ENCODE results near the gene VCL. TPM values are rescaled to one million over a fixed set of nuclear protein-coding genes. Genes with fewer than 3 reads are reported as not detected.

VCL gene
- total and polyA plus RNA-seq, 2 of the 8 experiments (the other 6 are each of a cell fraction or from before 2014, with no cell fraction given): 119 to 377 TPM

GRCh38 chr10:74150990-74151878 lies 153.3 kb downstream of the VCL start, which contains the start of gene ADK (continued):
- TF ChIP-seq RBBP5 (IDR thresholded peaks at IDR 0.05; ENCODE audit: borderline replicate concordance, low read depth, low read length): no peak
- TF ChIP-seq CBX5 (IDR thresholded peaks at IDR 0.05; ENCODE audit: low read depth, low read length): no peak
- TF ChIP-seq POU5F1 (IDR thresholded peaks at IDR 0.05; ENCODE audit: low read depth, low read length): no peak
- no peak for TF ChIP-seq BCL11A (IDR thresholded peaks at IDR 0.05; ENCODE audit: low read depth in 2 of 2, low read length in 2 of 2)
- TF ChIP-seq RXRA (IDR thresholded peaks at IDR 0.05; ENCODE audit: insufficient read depth, low read depth, low read length): no peak
- TF ChIP-seq KDM4A (IDR thresholded peaks at IDR 0.05; ENCODE audit: low read depth, low read length, severe bottlenecking): peak; percentile 75
- no peak for TF ChIP-seq CEBPB (IDR thresholded peaks at IDR 0.05; ENCODE audit: low read depth, low read length)
- peak in 1 of 2 experiments; percentile 95; a peak in 2 of 3 replicates for TF ChIP-seq POLR2A (IDR thresholded peaks at IDR 0.05; ENCODE audit: control extremely low read depth in 1 of 2, low read depth in 2 of 2, low read length in 2 of 2)
- no peak for TF ChIP-seq SRF (IDR thresholded peaks at IDR 0.05; ENCODE audit: low read depth, low read length)
- peak; percentile 83 for TF ChIP-seq ASH2L (IDR thresholded peaks at IDR 0.05; ENCODE audit: low read length)
- no peak; the same call in 1 of the 2 replicates for TF ChIP-seq CHD1 (IDR thresholded peaks at IDR 0.05; ENCODE audit: low read depth, low read length)
- TF ChIP-seq CTBP2 (IDR thresholded peaks at IDR 0.05; ENCODE audit: borderline replicate concordance, insufficient read depth, insufficient read length, low read length): no peak
- TF ChIP-seq POLR2AphosphoS5 (IDR thresholded peaks at IDR 0.05; ENCODE audit: low read depth, low read length): peak; percentile 90
- no peak for TF ChIP-seq ATF2 (IDR thresholded peaks at IDR 0.05; ENCODE audit: low read length)
- TF ChIP-seq EP300 (IDR thresholded peaks at IDR 0.05; ENCODE audit: borderline replicate concordance in 1 of 2, low read depth in 2 of 2, low read length in 2 of 2): no peak
- no peak for TF ChIP-seq MAFK (IDR thresholded peaks at IDR 0.05; ENCODE audit: low read depth, low read length)
- TF ChIP-seq ATF3 (IDR thresholded peaks at IDR 0.05; ENCODE audit: insufficient read depth, low read depth, low read length): no peak
- TF ChIP-seq SIN3A (conservative IDR thresholded peaks at IDR 0.05 in 1 of 2, IDR thresholded peaks at IDR 0.05 in 1 of 2; ENCODE audit: low read depth in 1 of 2, low read length in 2 of 2): peak in 1 of 2 experiments; percentile 88; a peak in 2 of 4 replicates
- no peak for TF ChIP-seq USF2 (IDR thresholded peaks at IDR 0.05; ENCODE audit: low read length)
- no peak for TF ChIP-seq SIRT6 (IDR thresholded peaks at IDR 0.05; ENCODE audit: low read length)

Measured in H1 (cell line).